Adrenal gland (tissue), 12 donors: Measurements from ENCODE around the gene MRPL34. TPM values are rescaled to one million over a fixed set of nuclear protein-coding genes. Genes with fewer than 3 reads are reported as not detected.

ENCODE experiments used
- DNase-seq, 7 donors: peaks; one replicate each; pipeline ENCODE4 v3.0.0-alpha.2; 2019 to 2020
- H3K27ac ChIP-seq, 5 donors: fragments of 200-600 bp; sonication (generic) in 4 of 5; 1 replicate in 3 of 5; 2 replicates in 2 of 5; pipeline versions ENCODE4 v1.5.1 to v1.8.0; 2016 to 2020; ENCODE audit warnings: mild to moderate bottlenecking in 1 of 5
- H3K27me3 ChIP-seq: fragments of 200-600 bp; 2 replicates; pipeline ENCODE4 v1.8.0; 2021
- H3K36me3 ChIP-seq, 2 donors: fragments of 200-600 bp; replicated peaks in 1 of 2; 1 replicate in 1 of 2; 2 replicates in 1 of 2; pipeline versions ENCODE4 v1.5.1 to v1.8.0; 2018 to 2022
- H3K4me1 ChIP-seq, 2 donors: fragments of 200-600 bp; replicated peaks in 1 of 2; 1 replicate in 1 of 2; 2 replicates in 1 of 2; pipeline versions ENCODE4 v1.5.1 to v1.8.0; 2018 to 2021
- H3K4me3 ChIP-seq, 4 donors: fragments of 200-600 bp; sonication (generic) in 3 of 4; one replicate each; pipeline ENCODE4 v1.5.1; 2016 to 2018
- H3K9me3 ChIP-seq, 3 donors: fragments of 200-600 bp; sonication (generic) in 1 of 3; replicated peaks in 1 of 3; 1 replicate in 2 of 3; 2 replicates in 1 of 3; pipeline versions ENCODE4 v1.5.1 to v1.8.0; 2016 to 2021
- CTCF ChIP-seq, 6 experiments: fragments of 450-650 bp in 4 of 6; fragments of 200-600 bp in 2 of 6; sonication (generic) in 1 of 6; IDR thresholded peaks; 1 replicate in 5 of 6; 2 replicates in 1 of 6; pipeline versions ENCODE4 v1.5.1 to v1.8.0; 2016 to 2021; ENCODE audit warnings: antibody characterized with exemption in 6 of 6, mild to moderate bottlenecking in 2 of 6, moderate library complexity in 1 of 6
- POLR2A ChIP-seq, 2 donors: fragments of 450-650 bp; IDR thresholded peaks; one replicate each; pipeline ENCODE4 v1.6.1; 2017; ENCODE audit warnings: antibody characterized with exemption in 2 of 2, mild to moderate bottlenecking in 2 of 2, moderate library complexity in 1 of 2
- WGBS, 4 donors: extraction: QIAGEN DNeasy Blood & Tissue Kit in 2 of 4; methylation state at CpG; one replicate each; pipeline versions ENCODE4 v1.1.5 to v1.1.7; 2013 to 2017; 5-methylcytosine and 5-hydroxymethylcytosine counted together
- intact Hi-C, 2 donors: fragments of 100-400 bp; cut with DNase I; formaldehyde crosslinking; loops; one replicate each; pipeline versions ENCODE4 v1.14.1 to v1.15.0; 2022 to 2023
- polyA plus RNA-seq, 3 donors: library from polyadenylated mRNA; stranded (reverse); fragments of 200-250 nt in 2 of 3; fragments of 350-450 nt in 1 of 3; fragmentation: Illumina TruSeq in 1 of 3; extraction: RNeasy Lipid Tissue Mini Kit (QIAGEN cat#74804) in 1 of 3; gene quantifications; one replicate each; pipeline ENCODE4 v1.2.3, GENCODE V29; 2013 to 2014
- total RNA-seq, 9 donors: library from RNA; depleted of rRNA in 4 of 9; stranded (reverse); fragments of >200 nt in 4 of 9; fragments of 120-200 nt in 1 of 9; fragmentation: NEBNext Ultra II Directional in 1 of 9; extraction: Animal tissue kit (Norgen Biotek cat#: 25700) in 1 of 9; gene quantifications; one replicate each; pipeline versions ENCODE4 v1.1.0 to v1.2.4, GENCODE V29; 2013 to 2023
- donor health status: healthy with polysubstance abuse.
- donor health status: Bipolar disorder and iron deficiency.
- donor health status: DM: yes; HTN: yes; CAD: no.
- donor health status: DM: no; HTN: no; CAD: no.
- donor health status: DM: no; HTN: no; CAD: no.
- donor health status: DM: yes; HTN: yes; CAD: no.

The MRPL34 gene
- total and polyA plus RNA-seq, 12 donors = 95.8 to 358 (median 152) TPM

DNA sequence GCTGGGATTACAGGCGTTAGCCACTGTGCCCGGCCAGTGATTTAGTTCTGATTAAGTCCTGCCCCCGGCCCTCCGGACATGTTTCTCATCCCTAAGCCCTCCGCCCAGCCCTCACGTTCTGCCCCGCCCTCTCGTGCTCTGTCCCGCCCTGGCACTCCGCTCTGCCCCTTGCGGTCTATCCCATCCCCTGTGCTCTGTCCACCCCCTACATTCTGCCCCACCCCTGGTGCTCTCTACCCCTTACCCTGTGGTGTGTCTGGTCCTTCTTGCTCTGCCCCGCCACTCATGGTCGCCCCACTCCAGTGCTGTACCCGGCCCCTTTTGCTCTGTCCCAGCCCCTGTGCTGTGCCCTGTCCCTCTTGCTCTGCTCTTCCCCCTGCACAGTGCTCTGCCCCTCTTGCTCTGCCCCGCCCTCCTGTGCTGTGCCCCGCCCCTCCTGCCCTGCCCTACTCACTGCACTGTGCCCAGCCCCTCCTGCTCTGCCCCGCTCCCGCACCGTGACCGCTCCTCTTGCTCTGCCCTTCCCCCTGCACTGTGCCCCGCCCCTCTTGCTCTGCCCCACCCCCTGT, 34.7 kb downstream of the MRPL34 start:
- TF ChIP-seq POLR2A (IDR thresholded peaks at IDR 0.05) (no peak), CTCF (IDR thresholded peaks at IDR 0.05) (peak in 4 of 6 experiments; percentile 5 to 36 (median 28))
- Histone ChIP-seq H3K4me3 (peak overlapping the region in 1 of 4 donors; percentile 23), H3K4me1 (peaks cover 13 to 19% of the 10 kb centered on the region in 2 donors), H3K36me3 (no peaks in the 10 kb centered on the region), H3K27me3 (no peaks in the 10 kb centered on the region), H3K27ac (peak overlapping the region in 4 of 5 donors; percentile 72 to 83 (median 79)), H3K9me3 (no peaks in the 10 kb centered on the region)
- 50 to 62% (median 55%) methylated on average over 13 to 21 of the region's 21 CpGs for WGBS, 4 donors
- intact Hi-C loops = no loop called here
- peak; percentile 82 to 94 (median 93) for DNase-seq

DNA sequence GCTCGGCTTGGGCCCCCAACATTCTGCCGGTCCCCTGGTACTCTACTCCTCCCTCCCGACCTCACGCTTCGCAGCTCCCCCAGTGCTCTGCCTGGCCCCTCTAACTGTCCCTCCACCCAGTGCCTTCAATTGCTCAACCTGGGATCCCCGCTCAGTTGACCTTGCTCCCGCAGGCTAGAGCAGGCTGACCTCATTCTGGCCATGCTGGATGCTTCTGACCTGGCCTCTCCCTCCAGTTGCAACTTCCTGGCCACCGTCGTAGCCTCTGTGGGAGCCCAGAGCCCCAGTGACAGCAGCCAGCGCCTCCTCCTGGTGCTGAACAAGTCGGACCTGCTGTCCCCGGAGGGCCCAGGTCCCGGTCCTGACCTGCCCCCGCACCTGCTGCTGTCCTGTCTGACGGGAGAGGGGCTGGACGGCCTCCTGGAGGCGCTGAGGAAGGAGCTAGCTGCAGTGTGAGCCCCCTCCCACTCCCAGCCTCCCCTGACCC, 35.2 kb downstream of the MRPL34 start:
- no peaks in the 10 kb centered on the region for H3K9me3 ChIP-seq
- peak in 1 of 2 donors; percentile 43 for TF ChIP-seq POLR2A (IDR thresholded peaks at IDR 0.05)
- peak in 4 of 6 experiments; percentile 23 to 50 (median 44) for TF ChIP-seq CTCF (IDR thresholded peaks at IDR 0.05)
- peaks cover 8 to 19% of the 10 kb centered on the region in 2 donors for H3K4me1 ChIP-seq
- no peak overlapping the region for H3K4me3 ChIP-seq
- H3K27me3 ChIP-seq = no peaks in the 10 kb centered on the region
- peak overlapping the region; percentile 55 to 83 (median 77) for H3K27ac ChIP-seq
- H3K36me3 ChIP-seq = no peaks in the 10 kb centered on the region
- intact Hi-C loops = no loop called here
- 39 to 50% (median 45%) methylated on average over 14 to 17 of the region's 17 CpGs for WGBS, 4 donors
- DNase-seq = peak; percentile 73 to 94 (median 89)

DNA sequence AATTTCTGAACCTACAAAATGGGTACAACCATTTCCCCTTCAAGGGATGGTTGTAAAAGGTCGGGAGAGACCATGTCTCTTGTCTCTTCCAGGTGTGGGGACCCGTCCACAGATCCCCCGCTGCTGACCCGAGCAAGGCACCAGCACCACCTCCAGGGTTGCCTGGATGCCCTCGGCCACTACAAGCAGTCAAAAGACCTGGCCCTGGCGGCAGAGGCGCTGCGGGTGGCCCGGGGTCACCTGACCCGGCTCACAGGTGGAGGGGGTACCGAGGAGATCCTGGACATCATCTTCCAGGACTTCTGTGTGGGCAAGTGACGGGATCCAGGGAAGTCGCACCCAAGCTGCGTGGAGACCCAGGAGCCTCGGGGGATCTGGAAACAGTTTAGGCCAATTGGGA, 35.7 kb downstream of the MRPL34 start:
- Histone ChIP-seq H3K9me3 (no peaks in the 10 kb centered on the region), H3K4me3 (no peak overlapping the region), H3K27ac (peak overlapping the region; percentile 55 to 83 (median 77)), H3K4me1 (peaks cover 9 to 19% of the 10 kb centered on the region in 2 donors), H3K27me3 (no peaks in the 10 kb centered on the region), H3K36me3 (no peaks in the 10 kb centered on the region)
- no peak for TF ChIP-seq POLR2A (IDR thresholded peaks at IDR 0.05)
- TF ChIP-seq CTCF (IDR thresholded peaks at IDR 0.05) = peak in 1 of 6 experiments; percentile 1
- WGBS, 4 donors = 84 to 96% (median 89%) methylated on average over 10 to 15 of the region's 15 CpGs
- intact Hi-C loops = no loop called here
- peak in 1 of 7 donors; percentile 28 for DNase-seq

- Histone ChIP-seq H3K4me1 (peaks cover 11 to 19% of the 10 kb centered on the region in 2 donors), H3K9me3 (no peaks in the 10 kb centered on the region), H3K36me3 (no peaks in the 10 kb centered on the region), H3K4me3 (no peak overlapping the region), H3K27me3 (no peaks in the 10 kb centered on the region), H3K27ac (no peak overlapping the region)
- TF ChIP-seq POLR2A (IDR thresholded peaks at IDR 0.05) (no peak), CTCF (IDR thresholded peaks at IDR 0.05) (no peak)
- DNase-seq = no peak
- intact Hi-C loops = loop anchor here in 1 of 2 donors (2.0 kb wide), 1 partner anchor 45 kb away; no protein-coding TSS in a partner anchor
- 78 to 88% (median 84%) methylated on average over 7 of the region's 7 CpGs for WGBS, 4 donors
These were observed 36.2 kb downstream of the MRPL34 start for GRCh38 chr19:17341845-17342244.
